ENCODE measurements around the gene SFTA2.

GRCh38 chr6:30937265-30937664, 5.3 kb upstream of the SFTA2 start:
- TF ChIP-seq EP300 (IDR thresholded peaks at IDR 0.05) (no peak), CTCF (IDR thresholded peaks at IDR 0.05) (no peak)
